ENCODE results near the gene ADGRL1. TPM values are rescaled to one million over a fixed set of nuclear protein-coding genes. Genes with fewer than 3 reads are reported as not detected.

ADGRL1 gene
- total RNA-seq, 1 experiment from 2014 or later = 117 TPM

GRCh38 chr19:14198384-14199376, 7.3 kb downstream of the ADGRL1 start:
- Histone ChIP-seq H3K27ac (ENCODE audit: insufficient read length, low read depth, low read length) (no peak overlapping the region), H2AFZ (ENCODE audit: low read length) (no peak overlapping the region), H3T11ph (ENCODE audit: low read length) (no peak overlapping the region), H4K8ac (replicated peaks; ENCODE audit: insufficient read length, low read depth, low read length) (no peak overlapping the region), H3K9me3 (ENCODE audit: control insufficient read depth, low read depth, low read length) (no peaks in the 10 kb centered on the region), H2BK12ac (ENCODE audit: insufficient read length, low read depth, low read length) (no peak overlapping the region), H3K79me1 (ENCODE audit: insufficient read depth, low read depth, low read length, poor library complexity, severe bottlenecking) (peaks cover 3% of the 10 kb centered on the region), H3K23me2 (ENCODE audit: insufficient read length, low read depth, low read length, poor library complexity, severe bottlenecking) (no peaks in the 10 kb centered on the region), H2BK120ac (ENCODE audit: low read depth, low read length, poor library complexity, severe bottlenecking) (no peak overlapping the region), H3K23ac (ENCODE audit: insufficient read length, low read depth, low read length) (no peak overlapping the region), H2AK5ac (ENCODE audit: insufficient read length, low read length) (no peak overlapping the region), H3K4ac (ENCODE audit: low read depth, low read length) (no peak overlapping the region), H3K27me3 (ENCODE audit: insufficient read depth, low read length) (no peaks in the 10 kb centered on the region), H3K14ac (ENCODE audit: insufficient read depth, low read length) (no peak overlapping the region), H4K91ac (ENCODE audit: insufficient read length, low read depth, low read length) (no peak overlapping the region), H3K79me2 (ENCODE audit: insufficient read depth, low read length) (peaks cover 48% of the 10 kb centered on the region), H4K5ac (ENCODE audit: insufficient read length, low read depth, low read length) (no peak overlapping the region), H2BK15ac (ENCODE audit: low read depth, low read length) (no peak overlapping the region), H3K4me2 (ENCODE audit: insufficient read depth, insufficient read length, low read length) (no peak overlapping the region), H2BK5ac (ENCODE audit: insufficient read length, low read length) (no peak overlapping the region), H3K9ac (ENCODE audit: extremely low read depth, insufficient read length, low read length) (no peak overlapping the region), H3K4me1 (ENCODE audit: insufficient read depth, low read length) (no peaks in the 10 kb centered on the region; the same call in 1 of the 2 replicates), H3K56ac (ENCODE audit: insufficient read length, low read depth, low read length) (no peak overlapping the region), H4K20me1 (ENCODE audit: control insufficient read depth, insufficient read depth, insufficient read length) (no peaks in the 10 kb centered on the region), H2BK20ac (ENCODE audit: low read depth, low read length, poor library complexity, severe bottlenecking) (no peak overlapping the region), H3K18ac (ENCODE audit: insufficient read length, low read depth, low read length) (no peak overlapping the region)
- Mint-ChIP-seq H3K4me3 (no peak overlapping the region), H3K27me3 (ENCODE audit: low read depth) (no peaks in the 10 kb centered on the region), H3K36me3 (ENCODE audit: insufficient read depth in 1 of 3, low read depth in 3 of 3) (peaks cover 0 to 28% (median 26%) of the 10 kb centered on the region in 3 experiments), H3K27ac (peak overlapping the region in 2 of 3 experiments; percentile 31 to 44; a peak in 2 of 7 replicates), H3K4me1 (peaks cover 30 to 39% of the 10 kb centered on the region in 2 experiments), H3K9me3 (no peaks in the 10 kb centered on the region)
- no CpG with 5 or more reads among the region's 18 CpGs for WGBS (ENCODE audit: extremely low coverage, insufficient read length, low lambda C conversion rate)
- TF ChIP-seq CTCF (conservative IDR thresholded peaks at IDR 0.05) = peak; percentile 49; the same call in 2 of the 3 replicates
- no peak for DNase-seq

All from H9 (cell line).